HS-5 (cell line): ENCODE results near the gene EVI2A.
"Not testable (repeated sequence)": the region's sequence is repeated elsewhere in the genome, so short reads cannot be mapped to it uniquely, and the experiment has no call there.

Experiments
- DNase-seq: peaks from one replicate; pipeline ENCODE4 v3.0.0-alpha.2; 2012; ENCODE audit warnings: low read depth

Gene EVI2A, protein sequence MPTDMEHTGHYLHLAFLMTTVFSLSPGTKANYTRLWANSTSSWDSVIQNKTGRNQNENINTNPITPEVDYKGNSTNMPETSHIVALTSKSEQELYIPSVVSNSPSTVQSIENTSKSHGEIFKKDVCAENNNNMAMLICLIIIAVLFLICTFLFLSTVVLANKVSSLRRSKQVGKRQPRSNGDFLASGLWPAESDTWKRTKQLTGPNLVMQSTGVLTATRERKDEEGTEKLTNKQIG

DNA sequence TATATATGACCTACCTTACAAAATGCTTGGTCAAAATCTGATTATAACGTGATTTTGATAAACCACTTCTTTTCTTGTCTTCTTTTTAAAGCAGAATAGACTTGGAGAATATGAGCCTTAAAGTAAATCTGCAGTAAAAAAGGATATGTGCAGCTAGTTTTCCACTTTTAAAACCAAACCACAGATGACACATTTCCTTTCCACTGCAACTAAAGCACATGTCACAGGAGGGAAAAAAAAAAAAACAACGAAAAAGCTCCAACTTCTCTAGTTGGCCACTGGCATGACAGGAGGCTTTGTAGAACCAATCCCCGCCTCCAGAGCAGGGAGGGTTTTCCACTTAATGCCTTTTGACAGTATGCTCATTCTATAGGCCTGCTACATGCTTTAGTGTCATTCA, at the start of gene EVI2A:
Gene EVI2A (minus strand): TSS at position 142 of the 400 bp plus-strand sequence. CDS start 2,609 bp downstream, outside the sequence.
- peak; percentile 80 for DNase-seq

DNA sequence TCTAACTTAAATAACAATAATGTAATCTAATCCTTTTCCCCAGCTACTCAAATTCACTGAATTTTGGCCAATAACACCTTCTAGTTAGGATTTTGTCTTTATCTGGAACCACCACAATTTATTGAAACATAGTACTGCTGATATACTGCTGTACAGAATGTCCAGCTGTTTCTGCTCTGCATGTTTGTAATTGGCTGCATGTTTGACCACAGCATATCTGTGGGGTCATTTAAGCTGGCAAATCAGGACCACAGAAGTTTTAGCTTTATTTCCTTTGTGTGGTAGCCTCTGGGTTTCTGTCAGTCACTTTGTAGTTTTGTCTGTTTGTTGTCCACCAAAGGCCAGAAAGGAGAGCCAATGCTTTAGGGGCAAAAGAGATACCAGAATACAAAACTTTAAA, 47.8 kb upstream of the EVI2A start:
- DNase-seq: no peak

DNA sequence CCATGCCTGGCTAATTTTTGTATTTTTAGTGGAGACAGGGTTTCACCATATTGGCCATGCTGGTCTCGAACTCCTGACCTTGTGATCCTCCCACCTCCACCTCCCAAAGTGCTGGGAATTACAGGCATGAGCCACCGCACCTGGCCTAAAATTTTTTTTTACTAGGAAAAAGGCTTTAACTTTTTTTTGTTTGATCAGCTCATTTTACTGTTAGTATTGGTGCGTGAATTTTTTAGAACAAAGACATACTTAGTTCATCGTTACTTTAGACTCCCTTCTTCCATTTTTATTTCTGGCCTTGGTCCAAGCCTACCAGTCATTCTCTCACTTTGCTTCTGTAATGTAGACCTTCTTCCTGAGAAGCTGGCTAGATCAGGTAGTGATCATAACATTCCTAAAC, 44.7 kb upstream of the EVI2A start:
- no peak for DNase-seq

DNA sequence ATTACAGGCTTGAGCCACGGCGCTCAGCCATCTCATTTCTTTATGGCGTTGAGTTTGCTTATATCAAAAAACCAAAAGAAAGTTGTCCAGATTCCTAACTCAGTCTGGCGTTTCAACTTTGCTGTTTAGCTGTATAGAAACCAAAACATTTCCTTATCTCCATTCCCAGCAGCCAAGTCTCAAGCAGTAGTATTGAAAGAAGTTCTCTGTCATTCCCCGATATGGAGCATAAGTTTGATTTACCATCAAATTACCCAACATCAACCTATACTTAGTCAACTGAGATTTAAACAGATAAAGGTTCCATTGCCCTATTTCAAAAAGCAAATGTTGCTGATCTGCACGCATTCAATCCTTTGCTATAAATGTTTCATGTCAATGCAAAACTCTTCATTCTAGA, 42.6 kb upstream of the EVI2A start:
- no peak for DNase-seq

DNA sequence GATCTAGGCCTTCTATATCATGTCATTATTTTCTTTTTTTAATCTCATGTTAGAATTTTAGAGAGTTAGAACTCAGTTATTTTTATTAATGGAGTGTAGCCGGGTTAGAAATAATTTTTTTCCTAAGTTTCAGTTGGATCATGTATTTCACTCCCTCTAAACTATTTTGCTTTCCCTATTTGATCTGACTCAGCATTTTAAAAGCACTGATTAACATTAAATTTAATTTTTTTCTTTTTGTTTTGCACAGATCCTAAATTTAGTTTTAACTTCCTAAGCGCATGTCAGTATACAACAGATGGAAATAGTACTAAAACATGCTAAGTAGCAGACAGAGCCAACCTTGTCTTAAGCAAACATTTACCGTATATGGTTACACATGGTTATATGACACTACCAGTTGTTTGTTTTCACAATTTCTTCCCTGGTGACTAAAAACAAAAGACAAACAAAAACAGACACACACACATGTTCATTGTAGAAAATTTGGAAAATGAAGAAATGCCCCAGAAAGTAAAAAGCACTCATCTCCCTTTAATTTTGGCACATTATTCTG, 36.5 kb upstream of the EVI2A start:
- DNase-seq: no peak

DNA sequence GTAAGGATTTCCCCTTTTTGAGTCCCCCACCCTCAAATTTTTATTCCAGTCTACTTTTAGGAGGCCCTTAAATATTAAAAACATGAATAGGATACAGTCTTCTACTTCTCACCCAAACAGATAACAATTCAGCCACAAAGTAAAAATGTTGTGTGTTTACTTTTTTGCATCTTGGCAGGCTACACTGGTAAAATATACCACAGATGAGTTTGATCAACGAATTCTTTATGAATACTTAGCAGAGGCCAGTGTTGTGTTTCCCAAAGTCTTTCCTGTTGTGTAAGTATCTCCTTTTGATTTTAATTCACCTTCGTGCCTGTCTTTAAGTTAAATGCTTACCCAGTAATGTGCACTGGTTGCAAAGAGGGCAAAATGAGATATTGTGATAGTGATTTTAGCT, 35.7 kb upstream of the EVI2A start:
- no peak for DNase-seq

DNA sequence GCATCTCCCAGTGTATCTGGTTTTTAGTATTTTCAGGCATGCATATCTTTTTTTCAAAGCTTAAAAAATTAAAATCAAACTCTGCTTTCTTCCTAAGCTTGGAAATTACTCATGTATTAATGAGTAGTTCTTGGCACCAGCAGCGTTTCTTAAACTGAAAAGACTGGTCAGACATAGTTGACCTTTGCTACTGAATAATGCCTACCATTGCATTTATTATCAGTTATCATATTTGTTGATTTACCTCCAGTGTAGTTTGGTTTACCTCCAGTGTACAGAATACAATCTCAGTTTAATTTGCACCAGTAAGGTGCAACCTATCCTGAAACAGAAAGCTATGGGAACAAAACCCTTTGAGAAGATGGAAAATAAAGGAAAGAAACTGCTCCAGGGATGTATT, 34.5 kb upstream of the EVI2A start:
- no peak for DNase-seq

DNA sequence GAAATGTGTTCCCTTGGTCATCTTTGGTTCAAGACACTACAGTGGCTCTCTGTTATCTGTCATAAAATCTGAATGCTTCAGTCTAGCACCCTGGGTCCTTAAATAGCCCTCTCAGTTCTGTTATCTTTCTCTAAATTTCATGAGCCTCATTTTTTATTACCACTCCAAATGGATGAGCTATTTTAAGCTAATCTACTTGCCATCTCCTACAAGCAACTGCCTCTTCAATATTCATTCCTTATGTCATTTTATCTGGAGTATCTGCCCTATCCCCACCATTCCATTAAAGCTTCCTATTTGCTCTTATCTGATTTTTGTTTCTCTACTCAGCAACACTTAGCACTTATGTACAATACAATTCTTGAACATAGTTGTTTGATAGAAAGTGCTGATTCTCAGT, 28.0 kb upstream of the EVI2A start:
- DNase-seq: no peak

DNA sequence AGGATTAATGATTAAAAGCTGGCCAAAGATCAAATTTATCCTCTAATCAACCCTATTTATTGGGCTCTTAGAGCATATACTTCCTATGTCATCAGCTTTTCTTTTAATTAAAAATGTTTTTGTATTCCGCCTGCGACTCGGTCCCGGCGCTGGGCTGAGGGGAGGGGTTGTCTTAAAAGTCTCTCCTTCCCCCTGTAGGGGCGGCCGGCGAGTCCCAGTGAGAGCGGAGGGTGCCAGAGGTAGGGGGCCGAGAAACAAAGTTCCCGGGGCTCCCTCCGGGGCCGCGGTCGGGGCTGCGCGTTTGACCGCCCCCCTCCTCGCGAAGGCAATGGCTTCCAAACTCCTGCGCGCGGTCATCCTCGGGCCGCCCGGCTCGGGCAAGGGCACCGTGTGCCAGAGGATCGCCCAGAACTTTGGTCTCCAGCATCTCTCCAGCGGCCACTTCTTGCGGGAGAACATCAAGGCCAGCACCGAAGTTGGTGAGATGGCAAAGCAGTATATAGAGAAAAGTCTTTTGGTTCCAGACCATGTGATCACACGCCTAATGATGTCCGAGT, 23.8 kb upstream of the EVI2A start:
- DNase-seq: not testable (repeated sequence)

DNA sequence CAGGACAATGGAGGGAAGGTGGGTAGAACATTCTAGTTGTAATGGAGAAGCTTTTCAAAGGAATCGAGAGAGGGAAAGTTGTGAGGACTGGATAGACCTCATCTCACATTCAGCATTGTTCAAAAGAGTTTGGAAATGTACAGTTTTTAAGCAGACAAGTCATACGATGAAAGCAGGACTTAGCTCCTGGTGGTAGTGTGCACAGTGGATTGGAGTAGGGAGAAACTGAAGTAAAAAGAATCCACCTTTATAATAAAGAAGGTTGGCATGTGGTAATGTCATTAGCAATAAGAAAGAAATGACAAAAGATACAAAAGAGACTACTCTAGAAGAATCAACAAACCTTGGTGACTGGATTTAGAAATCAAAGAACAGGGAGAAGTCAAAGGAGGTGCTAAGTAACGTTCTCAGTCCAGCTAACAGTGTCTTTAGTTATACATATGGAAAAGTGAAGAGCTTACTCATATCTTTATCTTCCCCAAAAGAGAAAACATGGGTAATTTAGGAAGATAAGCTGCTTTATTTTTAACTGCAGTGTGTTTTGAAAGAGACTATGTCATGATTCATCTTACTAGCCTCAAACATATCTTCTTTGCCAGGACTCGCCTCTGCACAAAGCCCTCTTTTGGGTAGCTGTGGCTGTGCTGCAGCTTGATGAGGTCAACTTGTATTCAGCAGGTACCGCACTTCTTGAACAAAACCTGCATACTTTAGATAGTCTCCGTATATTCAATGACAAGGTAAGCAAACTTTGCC, 18.7 kb upstream of the EVI2A start:
- DNase-seq: peak; percentile 54

DNA sequence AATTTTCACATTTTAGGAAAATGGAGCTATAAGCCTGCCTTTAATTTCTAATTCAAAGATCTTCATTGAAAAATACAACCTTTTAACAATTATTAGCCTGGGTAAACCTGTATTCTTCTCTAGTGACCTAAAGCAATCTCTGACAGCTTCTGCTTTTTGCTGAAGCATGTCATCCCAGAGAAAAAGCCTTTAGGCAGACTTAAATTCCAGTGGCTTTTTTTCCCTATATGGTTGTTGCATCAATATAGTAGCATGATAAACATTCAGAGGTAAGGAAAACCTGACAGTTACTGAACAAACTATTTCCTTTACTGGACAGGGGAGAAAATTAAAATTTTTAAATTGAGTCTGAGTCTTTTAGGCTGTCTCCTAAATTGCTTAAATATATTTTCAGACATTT, 7.8 kb upstream of the EVI2A start:
- no peak for DNase-seq

DNA sequence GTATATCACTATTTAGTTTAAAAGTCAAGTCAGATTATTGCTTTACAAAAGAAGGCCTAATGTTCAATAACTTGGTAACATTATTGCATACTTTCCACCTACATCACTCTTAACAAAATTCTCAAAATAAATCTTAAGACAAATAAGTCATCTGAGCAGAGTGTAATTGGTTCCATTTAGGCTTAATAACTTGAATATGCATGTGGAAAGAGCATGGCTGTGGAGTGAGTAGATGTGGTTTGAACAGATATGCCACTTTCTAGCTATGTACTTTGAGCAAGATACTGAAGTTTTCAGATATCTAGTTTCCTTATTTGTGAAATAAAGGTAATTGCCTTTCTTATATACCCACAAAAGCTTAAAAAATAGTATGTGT, 6.7 kb upstream of the EVI2A start:
- DNase-seq: peak; percentile 61

DNA sequence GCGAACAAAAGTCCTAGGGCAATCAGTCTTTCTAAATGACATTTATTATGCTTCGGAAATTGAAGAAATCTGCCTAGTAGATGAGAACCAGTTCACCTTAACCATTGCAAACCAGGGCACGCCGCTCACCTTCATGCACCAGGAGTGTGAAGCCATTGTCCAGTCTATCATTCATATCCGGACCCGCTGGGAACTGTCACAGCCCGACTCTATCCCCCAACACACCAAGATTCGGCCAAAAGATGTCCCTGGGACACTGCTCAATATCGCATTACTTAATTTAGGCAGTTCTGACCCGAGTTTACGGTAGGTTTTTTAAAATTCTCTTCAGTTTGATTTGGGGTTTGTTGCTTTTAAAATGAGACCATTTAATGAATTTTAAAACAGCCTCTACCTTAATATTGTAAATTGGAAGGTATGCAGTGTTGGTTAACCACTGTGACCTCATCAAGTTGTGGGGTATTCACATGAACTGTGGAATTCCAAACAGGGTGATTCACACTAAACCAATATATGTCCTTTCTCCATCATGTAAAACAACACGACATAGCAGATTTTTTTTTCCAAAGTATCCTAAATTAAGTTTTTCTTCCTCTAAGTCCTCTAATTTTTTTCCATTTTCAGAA, 6.2 kb upstream of the EVI2A start:
- peak; percentile 87 for DNase-seq

DNA sequence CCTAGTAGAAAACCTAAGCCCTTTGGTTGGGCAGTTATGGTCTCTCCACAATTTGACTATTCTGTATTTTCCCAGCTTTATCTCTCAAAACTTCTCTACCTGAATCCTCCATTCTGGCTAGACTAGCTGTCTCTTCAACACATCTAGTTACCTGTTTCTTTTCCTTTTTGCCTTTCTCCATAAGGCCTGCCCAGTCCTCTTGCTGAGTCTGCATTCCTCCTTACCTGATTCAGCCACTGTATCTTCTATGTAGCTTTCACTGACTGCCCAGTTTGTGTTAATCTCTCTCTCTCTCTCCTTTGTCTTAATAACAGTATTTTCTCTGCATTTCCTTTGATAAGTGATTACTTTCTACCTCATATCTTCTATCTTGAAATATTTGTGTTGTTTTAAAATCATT, 2.1 kb upstream of the EVI2A start:
- DNase-seq: no peak

DNA sequence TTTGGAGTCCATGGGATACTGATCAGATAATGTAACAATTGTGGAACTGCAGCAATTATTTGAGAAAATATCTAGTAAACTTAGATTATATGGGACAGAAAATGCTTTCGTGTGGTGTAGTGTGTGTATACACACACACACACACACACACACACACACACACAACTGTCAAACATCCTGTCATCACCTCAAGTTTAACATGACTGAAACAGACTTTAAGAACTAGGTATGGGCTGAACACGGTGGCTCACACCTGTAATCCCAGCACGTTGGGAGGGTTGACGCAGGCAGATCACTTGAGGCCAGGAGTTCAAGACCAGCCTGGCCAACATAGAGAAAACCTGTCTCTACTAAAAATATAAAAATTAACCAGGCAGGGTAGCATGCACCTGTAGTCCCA, 544 bp upstream of the EVI2A start:
- DNase-seq: no peak

DNA sequence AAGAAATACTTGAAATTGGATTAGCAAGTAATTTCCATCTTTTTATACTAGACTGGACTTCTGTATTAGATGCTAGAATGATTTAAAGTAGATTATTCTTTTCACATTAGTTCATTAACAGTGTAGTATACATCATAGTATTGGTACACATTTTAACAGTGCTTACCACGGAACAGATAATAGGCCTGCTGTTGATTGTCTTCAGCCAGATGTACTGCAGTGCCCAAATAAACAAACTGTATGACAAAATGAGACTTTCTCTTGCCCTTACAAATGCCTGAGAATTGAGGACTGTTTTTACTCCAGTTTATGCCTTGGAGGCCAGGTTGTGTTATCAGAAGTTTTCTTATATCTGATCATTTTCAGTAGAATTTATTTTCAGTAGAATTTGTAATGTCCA, 631 bp downstream of the EVI2A start:
- DNase-seq: no peak

DNA sequence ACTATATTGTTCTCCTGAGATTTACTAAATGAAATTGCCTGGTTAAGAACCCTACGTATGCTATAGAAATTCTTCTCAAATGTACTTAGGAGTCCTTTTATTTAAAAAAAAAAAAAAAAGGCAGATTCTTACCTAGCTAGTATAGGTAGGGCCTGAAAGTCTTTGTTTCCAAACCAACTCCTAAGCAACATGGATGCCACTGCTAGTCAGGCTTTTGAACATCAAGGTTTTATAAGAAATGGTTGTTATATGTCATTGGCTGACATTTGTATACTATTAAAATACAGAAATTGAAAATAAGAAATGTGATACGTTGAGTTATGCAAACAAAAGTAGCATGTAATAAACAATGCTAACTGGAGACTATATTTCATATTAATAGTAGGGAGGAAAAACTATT, 1.2 kb downstream of the EVI2A start:
- no peak for DNase-seq

DNA sequence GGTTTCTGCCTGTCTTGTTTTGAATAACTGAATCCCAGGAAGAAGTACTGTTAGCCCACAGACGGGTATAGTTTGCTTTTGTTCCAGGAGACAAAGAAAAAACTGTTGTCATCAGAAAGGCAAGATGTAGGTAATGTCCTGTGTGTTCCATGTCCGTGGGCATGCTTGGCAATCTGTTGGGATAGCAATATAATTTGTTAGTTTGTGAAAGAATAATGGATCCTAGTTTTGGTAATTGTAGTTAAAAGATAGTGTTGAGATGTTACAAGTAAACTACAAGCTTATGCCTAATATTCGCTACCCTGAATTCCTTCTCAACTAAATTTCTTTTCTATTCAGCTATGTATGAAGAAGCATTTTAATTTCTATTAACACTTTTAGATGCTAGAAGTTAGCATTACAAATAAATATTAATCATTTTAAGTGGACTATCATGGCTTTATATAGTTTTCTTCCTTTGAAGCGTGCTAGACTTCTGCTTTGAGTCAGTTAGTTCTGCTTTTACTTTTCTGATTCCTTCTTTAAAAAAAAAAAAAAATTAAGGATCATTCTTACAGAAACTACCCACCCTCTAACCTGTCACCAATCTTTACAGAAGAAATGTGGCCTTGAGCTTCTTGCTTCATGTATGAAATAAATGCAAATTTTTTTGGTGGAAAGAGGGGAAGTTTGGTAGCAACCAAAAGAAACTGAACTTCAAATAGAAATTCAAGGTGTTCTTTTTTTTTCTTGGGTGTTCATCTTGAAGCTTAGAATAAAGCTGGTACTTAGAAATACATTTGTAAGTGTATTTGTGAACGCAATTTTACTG, 2.4 kb downstream of the EVI2A start:
- DNase-seq: no peak

DNA sequence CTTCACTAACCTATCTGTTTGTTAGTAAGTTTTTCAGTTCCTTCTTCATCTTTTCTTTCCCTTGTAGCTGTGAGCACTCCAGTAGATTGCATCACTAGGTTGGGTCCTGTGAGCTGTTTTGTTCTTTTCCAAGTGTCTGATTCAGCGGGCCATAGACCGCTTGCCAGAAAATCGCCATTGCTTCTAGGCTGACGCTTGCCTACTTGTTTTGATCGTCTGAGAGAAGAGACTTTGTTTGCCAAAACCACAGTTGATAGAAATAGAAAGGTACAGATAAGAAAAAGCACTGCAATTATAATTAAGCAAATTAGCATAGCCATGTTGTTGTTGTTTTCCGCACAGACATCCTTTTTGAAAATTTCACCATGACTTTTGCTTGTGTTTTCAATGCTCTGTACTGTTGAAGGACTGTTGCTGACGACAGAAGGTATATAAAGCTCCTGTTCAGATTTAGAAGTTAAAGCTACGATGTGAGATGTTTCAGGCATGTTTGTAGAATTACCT, 3.1 kb downstream of the EVI2A start:
- DNase-seq: peak; percentile 32

DNA sequence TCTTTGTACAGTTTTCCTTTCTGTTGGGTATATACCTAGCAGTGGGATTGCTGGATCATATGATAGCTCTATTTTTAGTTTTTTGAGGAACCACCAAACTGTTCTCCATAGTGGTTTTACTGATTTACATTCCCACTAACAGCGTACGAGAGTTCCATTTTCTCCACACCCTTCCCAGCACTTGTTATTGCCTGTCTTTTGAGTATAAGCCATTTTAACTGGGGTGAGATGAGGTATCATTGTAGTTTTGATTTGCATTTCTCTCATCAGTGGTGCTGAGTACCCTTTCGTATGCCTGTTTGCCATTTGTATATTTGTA, 6.7 kb downstream of the EVI2A start:
- no peak for DNase-seq

DNA sequence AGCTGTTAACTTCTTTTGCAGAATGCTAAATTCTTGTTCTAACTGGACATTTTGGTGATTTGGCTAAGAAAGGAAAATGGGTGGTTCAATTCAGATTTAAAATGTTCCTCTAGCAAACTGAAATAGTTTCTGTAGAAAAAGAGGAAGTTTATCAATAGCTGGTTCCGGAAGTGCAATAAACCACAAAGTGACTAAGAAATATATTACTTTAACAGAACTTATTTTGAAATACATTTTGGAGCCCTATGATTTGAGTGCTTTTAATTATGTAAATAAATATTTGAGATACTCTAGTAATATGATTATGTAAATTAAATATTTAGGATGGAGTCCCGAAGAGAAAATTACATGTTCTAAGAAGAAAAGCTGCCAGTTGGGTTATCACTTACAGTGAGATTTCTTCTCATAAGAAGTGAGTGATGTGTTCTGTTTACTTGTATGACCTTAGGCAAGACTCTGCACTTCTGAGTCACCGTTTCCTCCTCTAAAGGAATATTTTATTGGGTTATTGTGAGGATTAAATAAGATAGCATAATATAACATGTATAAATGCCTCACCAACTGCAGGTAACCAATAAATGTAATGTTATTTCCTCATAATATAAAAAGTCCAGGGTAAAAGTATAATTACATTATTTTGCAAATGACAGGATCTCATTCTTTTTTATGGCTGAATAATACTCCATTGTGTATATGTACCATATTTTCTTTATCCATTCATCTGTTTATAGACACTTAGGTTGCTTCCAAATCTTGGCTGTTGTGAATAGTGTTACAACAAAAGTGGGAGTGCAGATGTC, 7.2 kb downstream of the EVI2A start, which contains the start of gene EVI2B:
Gene EVI2B (minus strand): TSS at position 73 of the 800 bp plus-strand sequence. CDS start 8,445 bp downstream, outside the sequence.
- peak; percentile 65 for DNase-seq
